ENCODE measurements around the gene PDCD6IP.

The PDCD6IP gene

GRCh38 chr3:33892655-33893054 lies 94.2 kb downstream of the PDCD6IP start:
- no peak for DNase-seq (ENCODE audit: low spot score)

- no peak for DNase-seq (ENCODE audit: low spot score)
Observed at GRCh38 chr3:33895658-33896057, 97.2 kb downstream of the PDCD6IP start.

DNA sequence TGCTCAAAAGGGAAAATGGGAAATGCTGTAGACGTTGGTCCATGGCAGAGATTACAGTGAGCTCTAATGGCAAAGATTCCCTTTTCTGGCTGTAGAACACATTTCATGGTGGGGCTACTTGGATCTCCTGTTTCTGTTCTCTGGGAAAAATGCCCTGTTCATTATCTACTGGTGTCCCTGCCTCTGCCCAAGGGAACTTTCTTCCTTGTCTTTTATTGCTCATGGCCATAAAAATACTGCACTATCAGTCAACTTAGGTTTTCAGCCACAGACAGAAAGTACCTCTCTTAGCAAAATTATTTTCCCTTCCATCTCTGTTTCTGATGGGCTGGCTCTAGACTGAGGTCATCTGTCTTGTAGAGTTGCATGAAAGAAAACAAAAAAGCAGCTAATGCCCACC lies 98.9 kb downstream of the PDCD6IP start:
- DNase-seq (ENCODE audit: low spot score) = no peak

DNA sequence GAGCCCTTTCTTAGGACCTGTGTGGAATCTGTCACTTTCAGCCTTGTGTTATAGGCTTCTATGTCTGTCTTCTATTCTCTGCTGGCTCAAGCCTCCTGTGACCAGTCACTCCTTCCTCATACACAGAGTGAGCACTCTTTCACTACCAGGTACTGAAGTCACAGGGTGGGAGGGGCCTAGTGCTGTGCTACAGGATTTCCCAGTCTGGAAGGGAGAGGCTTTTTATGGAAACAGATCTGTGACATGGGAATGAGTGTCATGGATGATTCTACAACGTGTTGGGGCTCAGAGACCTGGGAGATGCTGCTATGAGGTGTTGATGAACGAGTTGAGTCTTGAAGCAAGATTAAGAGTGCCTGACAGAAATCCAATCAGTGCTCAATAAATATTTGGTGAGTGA lies 100.5 kb downstream of the PDCD6IP start:
- DNase-seq (ENCODE audit: low spot score) = no peak

- no peak for DNase-seq (ENCODE audit: low spot score)
Observed at GRCh38 chr3:33900440-33900808, 102.0 kb downstream of the PDCD6IP start.

- DNase-seq (ENCODE audit: low spot score) = no peak
Observed at GRCh38 chr3:33900809-33901505, 102.5 kb downstream of the PDCD6IP start.

DNA sequence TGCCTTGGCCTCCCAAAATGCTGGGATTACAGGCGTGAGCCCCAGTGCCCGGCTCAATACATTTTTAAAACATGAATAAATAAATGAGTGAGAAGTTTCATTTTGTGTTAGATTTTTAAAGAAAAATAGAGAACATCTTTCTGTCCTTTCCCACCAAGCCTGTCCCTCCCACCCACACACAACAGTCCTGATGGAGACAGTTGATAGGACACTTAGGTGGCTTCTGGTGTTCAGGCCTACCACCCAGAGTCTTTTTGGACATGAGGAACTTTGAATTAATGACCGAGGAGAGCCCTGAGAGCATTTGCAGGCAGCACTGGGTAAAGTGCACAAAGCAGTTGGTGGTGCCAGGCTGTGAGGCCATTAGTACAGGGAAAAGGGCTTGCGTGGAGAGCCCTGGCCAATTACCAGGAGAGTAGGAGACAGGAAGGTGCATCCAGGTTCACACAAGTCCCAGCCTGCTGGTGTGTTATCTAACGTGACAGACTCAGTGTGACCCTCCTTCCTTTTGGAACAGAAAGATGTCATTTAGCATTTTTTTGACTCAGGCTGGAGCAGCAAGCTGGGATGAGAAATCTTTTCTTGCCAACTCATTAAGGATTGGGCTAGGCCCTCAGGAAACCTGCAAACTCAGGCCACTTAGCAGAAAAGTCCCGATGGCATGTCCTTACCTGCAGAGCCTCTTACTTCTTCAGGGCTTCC lies 103.6 kb downstream of the PDCD6IP start:
- no peak for DNase-seq (ENCODE audit: low spot score)

GRCh38 chr3:33904730-33905129 lies 106.3 kb downstream of the PDCD6IP start:
- no peak for DNase-seq (ENCODE audit: low spot score)

DNA sequence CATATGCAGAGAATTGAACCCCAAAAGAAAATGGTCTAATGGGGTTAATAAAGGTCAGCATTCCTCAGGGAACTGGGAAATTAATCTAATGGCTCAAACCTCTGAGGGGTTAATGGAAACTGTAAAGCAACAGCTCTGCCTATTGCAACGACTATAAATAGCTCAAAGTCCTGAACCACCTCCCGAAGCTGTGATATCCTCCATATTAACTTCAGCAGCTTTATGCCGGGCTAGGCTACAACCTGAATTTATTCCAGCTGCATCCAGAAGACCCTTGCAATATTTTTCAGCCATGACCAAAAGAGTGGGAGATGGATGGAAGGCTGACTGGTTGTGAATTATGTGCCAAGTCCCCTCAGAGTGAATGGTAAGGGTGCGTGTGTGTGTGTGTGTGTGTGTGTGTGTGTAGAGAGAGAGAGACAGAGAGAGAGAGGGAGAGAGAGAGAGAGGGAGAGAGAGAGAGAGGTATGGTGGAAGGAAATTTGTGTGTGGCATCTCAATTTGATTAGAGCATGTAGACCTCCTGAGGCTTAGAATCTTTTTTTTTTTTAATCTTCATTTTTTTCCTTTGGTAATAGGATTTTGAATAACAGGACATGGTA lies 109.9 kb downstream of the PDCD6IP start:
- no peak for DNase-seq (ENCODE audit: low spot score)

GRCh38 chr3:33909547-33909946 lies 111.1 kb downstream of the PDCD6IP start:
- DNase-seq (ENCODE audit: low spot score) = no peak

DNA sequence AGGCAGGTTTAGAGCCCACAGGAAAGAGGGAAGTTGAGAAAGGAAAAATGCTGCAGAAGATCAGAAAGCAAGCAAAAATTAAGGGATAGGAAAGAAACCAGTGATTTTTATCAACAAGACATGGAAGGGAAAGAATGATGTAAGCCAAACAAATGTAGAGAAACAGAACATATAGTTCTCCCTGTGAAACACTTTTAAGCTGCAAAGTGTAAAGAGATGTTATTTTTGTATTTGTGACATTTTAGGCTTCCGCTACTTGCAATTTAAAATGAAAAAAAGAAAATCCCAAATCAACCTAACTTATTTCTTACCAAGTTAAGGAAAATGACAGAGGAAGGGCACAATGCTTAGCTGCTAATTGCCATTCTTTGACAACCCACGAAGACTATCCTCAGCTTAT lies 111.6 kb downstream of the PDCD6IP start:
- DNase-seq (ENCODE audit: low spot score) = no peak

GRCh38 chr3:33911525-33912322 lies 113.3 kb downstream of the PDCD6IP start:
- peak; percentile 88 for DNase-seq (ENCODE audit: low spot score)

DNA sequence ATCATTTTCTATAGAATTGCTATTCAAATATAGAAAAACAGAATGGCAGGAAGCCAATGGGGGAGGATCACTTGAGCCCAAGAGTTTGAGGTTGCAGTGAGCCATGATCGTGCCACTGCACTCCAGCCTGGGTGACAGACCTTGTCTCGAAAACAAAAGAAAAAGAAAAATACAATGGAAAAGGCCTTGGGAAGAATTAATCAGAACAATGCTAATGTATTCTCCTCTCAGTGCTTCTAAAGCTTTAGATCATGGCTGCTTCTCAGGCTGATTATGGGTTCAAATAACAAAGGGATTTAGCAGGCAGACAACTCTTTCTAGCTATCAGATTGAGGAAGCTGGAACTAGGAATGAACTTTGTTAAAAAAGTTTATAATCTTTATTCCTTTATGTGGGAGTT lies 115.8 kb downstream of the PDCD6IP start:
- DNase-seq (ENCODE audit: low spot score) = no peak

DNA sequence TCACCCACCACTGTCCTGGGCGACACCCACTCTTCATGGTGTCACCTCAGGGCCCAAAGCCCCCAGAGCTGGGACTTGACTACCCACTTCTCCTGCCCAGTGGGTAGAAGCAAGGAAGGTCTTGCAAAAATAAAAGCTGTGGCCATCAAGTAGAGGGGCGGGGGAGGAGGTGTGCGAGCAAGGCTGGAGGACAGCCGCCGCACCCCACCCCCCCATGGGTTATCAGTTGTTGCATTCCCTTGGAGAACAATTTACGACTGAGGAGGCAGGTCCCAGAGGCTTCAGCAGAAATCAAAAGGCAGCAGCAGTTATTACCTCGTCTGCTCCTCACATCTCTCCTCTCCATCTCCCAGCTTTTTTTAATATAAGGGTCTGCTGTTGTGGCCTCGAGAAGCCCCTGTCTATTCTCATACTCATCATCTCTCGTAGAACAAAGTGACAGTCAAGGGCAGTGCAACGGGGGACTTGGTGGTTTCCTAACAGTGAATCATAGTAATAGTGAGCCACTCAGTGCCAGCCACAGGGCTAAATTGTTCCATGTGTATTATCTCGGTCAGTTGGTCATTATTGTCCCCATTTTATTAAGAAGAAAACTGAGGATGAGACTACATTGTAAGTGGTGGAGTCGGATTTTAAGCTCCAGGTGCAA lies 116.4 kb downstream of the PDCD6IP start:
- DNase-seq (ENCODE audit: low spot score) = no peak

- peak; percentile 39 for DNase-seq (ENCODE audit: low spot score)
Observed at GRCh38 chr3:33915796-33916546, 117.5 kb downstream of the PDCD6IP start.

DNA sequence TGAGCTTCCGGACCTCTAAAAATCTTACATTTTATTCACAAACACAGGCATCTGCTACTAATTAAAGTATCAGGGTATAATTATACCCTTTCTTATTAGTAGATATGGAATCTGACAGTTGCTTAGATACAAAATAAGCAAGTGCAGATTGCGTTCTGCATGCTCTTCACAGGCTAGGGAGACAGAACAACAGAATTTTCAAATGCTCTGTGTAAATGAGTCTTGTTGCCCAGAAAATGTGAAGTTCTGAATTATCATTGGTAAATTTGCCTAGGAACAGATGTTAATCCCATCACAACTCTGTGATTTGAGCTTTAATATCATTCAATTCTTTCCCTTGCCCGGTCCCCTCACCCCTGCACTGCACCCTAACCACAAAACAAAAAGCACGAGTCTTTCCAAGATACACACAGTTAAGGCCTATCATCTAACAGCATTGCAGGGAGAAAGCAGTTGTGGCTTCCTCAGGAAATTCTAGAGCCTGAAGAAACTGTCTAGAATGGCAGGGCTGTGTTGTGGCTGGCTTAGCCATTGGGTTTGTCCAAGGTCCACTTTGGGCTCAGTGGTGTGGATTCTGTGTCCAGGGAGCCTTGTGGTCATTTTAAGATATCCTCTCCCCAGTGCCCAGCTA lies 119.8 kb downstream of the PDCD6IP start:
- DNase-seq (ENCODE audit: low spot score) = no peak
